Heart right ventricle (tissue), 16 donors: ENCODE data around the gene PRKAG2. TPM values are rescaled to one million over a fixed set of nuclear protein-coding genes. Genes with fewer than 3 reads are reported as not detected.

ENCODE experiments used
- ATAC-seq, 8 donors: fragments of 200-7000 bp; cut with Tn5 transposase; one replicate each; pipeline ENCODE4 v1.9.1; 2020; ENCODE audit warnings: mild to moderate bottlenecking in 8 of 8, moderate library complexity in 8 of 8, moderate number of reproducible peaks in 1 of 8
- DNase-seq, 2 donors: peaks; one replicate each; pipeline ENCODE4 v3.0.0-alpha.2; 2020
- H3K27ac ChIP-seq, 10 donors: fragments of 200-600 bp; sonication (generic) in 2 of 10; one replicate each; pipeline versions ENCODE4 v1.5.0 to v1.8.0; 2020 to 2022; ENCODE audit warnings: mild to moderate bottlenecking in 3 of 10
- H3K27me3 ChIP-seq, 7 donors: fragments of 200-600 bp; one replicate each; pipeline ENCODE4 v1.8.0; 2021 to 2022; ENCODE audit warnings: mild to moderate bottlenecking in 2 of 7
- H3K36me3 ChIP-seq, 9 donors: fragments of 200-600 bp; sonication (generic) in 1 of 9; one replicate each; pipeline versions ENCODE4 v1.5.0 to v1.8.0; 2020 to 2022; ENCODE audit warnings: mild to moderate bottlenecking in 2 of 9
- H3K4me1 ChIP-seq, 9 donors: fragments of 200-600 bp; sonication (generic) in 1 of 9; one replicate each; pipeline versions ENCODE4 v1.5.0 to v1.8.0; 2020 to 2022; ENCODE audit warnings: mild to moderate bottlenecking in 4 of 9
- H3K4me3 ChIP-seq, 10 donors: fragments of 200-600 bp; sonication (generic) in 2 of 10; one replicate each; pipeline versions ENCODE4 v1.5.0 to v1.8.0; 2020 to 2022; ENCODE audit warnings: mild to moderate bottlenecking in 7 of 10, moderate library complexity in 2 of 10
- H3K9me3 ChIP-seq, 11 donors: fragments of 200-600 bp in 10 of 11; sonication (generic) in 2 of 11; one replicate each; pipeline versions ENCODE4 v1.5.0 to v1.8.0; 2013 to 2022; ENCODE audit warnings: mild to moderate bottlenecking in 2 of 11, control low read depth in 1 of 11, moderate library complexity in 1 of 11
- CTCF ChIP-seq, 9 donors: fragments of 200-600 bp; sonication (generic) in 2 of 9; IDR thresholded peaks; one replicate each; pipeline versions ENCODE4 v1.5.0 to v1.8.0; 2021 to 2022; ENCODE audit warnings: antibody characterized with exemption in 9 of 9, mild to moderate bottlenecking in 5 of 9, moderate library complexity in 1 of 9
- WGBS, 2 donors: extraction: QIAGEN DNeasy Blood & Tissue Kit; methylation state at CpG; one replicate each; pipeline ENCODE4 v1.1.7; 2013; ENCODE audit warnings: inconsistent platforms in 1 of 2; 5-methylcytosine and 5-hydroxymethylcytosine counted together
- intact Hi-C, 10 donors: fragments of 100-400 bp; cut with DNase I; formaldehyde crosslinking; loops; one replicate each; pipeline versions ENCODE4 v1.11.1 to v1.14.2; 2022
- polyA plus RNA-seq, 2 donors: library from polyadenylated mRNA; stranded (reverse); fragments of 200-250 nt; gene quantifications; one replicate each; pipeline ENCODE4 v1.2.3, GENCODE V29; 2013
- total RNA-seq, 10 donors: library from RNA; stranded (reverse); fragmentation: NEBNext Ultra II Directional in 3 of 10; extraction: Animal tissue kit (Norgen Biotek cat#: 25700) in 3 of 10; gene quantifications; one replicate each; pipeline versions ENCODE4 v1.2.1 to v1.2.4, GENCODE V29; 2021 to 2023
- donor health status: Arrhythmogenic right ventricular cardiomyopathy.
- donor health status: ischemic (EF 13 %, LVEDD 7.1; RV severe dilation, severe dysfunction).
- donor health status: healthy with polysubstance abuse.
- donor health status: DM: no; HTN: yes; CAD: no.
- donor health status: DM: no; HTN: no; CAD: no.
- donor health status: ischemic (EF 25% LVEDD 6.9; RV normal size, moderate dysfunction).
- donor health status: ischemic (EF 25% LVEDD 5.7; RV mildly dilated, moderate dysfunction).
- donor health status: healthy.
- donor health status: DM: yes; HTN: yes; CAD: no.
- donor health status: Ischemic cardiomyopathy.
- donor health status: ischemic (EF 35%, LVEDD 5.7; RV mildly dilated, moderate dysfunction).
- donor health status: nonischemic (EF 11% LVEDD 7.7; RV severe dilation, severe dysfunction).
- donor health status: DM: yes; HTN: yes; CAD: no.
- donor health status: PGD.
- donor health status: ischemic (EF 29% LVEDD 5.4; RV normal size, mild dysfunction).
- donor health status: nonischemic (EF 23%, LVEDD 6.1; RV moderate dilation, normal function).

The PRKAG2 gene
- total and polyA plus RNA-seq, 12 donors = 52.4 to 156 (median 114) TPM

GRCh38 chr7:151779678-151780077 is 97.2 kb downstream of the PRKAG2 start:
- Histone ChIP-seq H3K9me3 (no peaks in the 10 kb centered on the region), H3K4me1 (peaks cover 0 to 12% (median 9%) of the 10 kb centered on the region in 9 donors), H3K27ac (no peak overlapping the region), H3K4me3 (no peak overlapping the region), H3K36me3 (peaks cover 0 to 8% (median 0%) of the 10 kb centered on the region in 9 donors), H3K27me3 (no peaks in the 10 kb centered on the region)
- WGBS, 2 donors = 77 to 83% methylated on average over 7 of the region's 7 CpGs
- DNase-seq = no peak
- intact Hi-C loops = loop anchor here in 8 of 10 donors (5.0 to 10.0 kb wide), 4 partner anchors 95 to 255 kb away; partner anchors contain the start of gene PRKAG2 (in 2 of the 8)
- no peak for ATAC-seq
- no peak for TF ChIP-seq CTCF (IDR thresholded peaks at IDR 0.05)

DNA sequence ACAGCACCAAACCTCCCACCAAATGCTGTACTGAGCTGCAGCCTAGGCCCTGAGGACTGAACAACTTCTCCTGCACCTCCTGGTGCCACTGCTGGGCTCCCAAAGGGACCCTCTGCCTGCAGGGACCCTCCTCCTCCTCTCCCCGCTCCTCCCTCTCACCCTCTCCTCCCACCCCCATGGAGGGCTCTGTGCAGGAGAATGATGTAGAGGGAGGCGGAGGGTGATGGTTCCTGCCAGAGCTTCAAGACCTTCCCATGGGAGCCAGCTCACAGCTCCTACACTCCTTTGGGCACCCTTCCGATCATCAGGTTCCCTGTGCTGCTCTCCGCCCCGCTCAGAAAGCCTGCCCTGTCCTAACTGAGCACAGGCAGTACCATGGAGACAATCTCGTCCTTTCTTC is 97.7 kb downstream of the PRKAG2 start:
- DNase-seq = no peak
- no peak for ATAC-seq

DNA sequence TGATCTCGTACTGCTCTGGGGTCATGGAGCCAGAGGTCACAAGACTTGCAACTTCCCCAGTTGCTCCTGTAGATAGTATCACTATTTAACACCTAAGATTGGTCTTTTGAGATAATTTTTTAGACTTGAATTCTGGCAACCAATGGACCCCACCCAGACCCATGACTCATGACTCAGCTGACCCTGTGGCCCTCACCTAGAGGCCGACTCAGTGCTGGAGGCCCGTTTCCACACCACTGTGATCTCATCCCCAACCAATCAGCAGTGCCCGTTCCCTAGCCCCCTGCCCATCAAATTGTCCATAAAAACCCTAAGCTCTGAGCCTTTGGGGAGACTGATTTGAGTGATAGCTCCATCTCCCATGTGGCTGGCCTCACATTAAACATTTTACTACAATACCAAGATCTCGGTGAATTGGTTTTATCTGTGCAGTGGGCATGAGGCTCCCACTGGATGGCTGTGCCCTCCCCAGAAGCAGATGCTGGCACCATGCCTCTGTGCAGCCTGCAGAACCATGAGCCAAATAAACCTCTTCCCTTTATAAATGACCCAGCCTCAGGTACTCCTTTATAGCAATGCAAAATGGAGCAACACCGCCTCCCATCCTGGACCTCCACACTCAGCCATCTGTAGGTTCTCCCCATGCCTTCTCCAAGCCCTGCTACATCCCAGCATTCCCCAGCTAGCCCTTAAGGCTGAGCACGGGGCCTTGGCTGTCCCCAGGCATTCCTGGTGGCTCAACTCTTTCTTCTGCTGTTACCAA is 98.8 kb downstream of the PRKAG2 start:
- no peaks in the 10 kb centered on the region for H3K9me3 ChIP-seq
- no peak overlapping the region for H3K4me3 ChIP-seq
- H3K27me3 ChIP-seq = no peaks in the 10 kb centered on the region
- H3K4me1 ChIP-seq = peaks cover 0 to 8% (median 6%) of the 10 kb centered on the region in 9 donors
- TF ChIP-seq CTCF (IDR thresholded peaks at IDR 0.05) = no peak
- H3K27ac ChIP-seq = no peak overlapping the region
- WGBS, 2 donors = 84 to 94% methylated on average over 7 of the region's 7 CpGs
- no peak for DNase-seq
- intact Hi-C loops = no loop called here
- no peak for ATAC-seq
- peaks cover 0 to 8% (median 0%) of the 10 kb centered on the region in 9 donors for H3K36me3 ChIP-seq

More for the DNA sequence above, 97.7 kb downstream of the PRKAG2 start:
- Histone ChIP-seq H3K4me3 (no peak overlapping the region), H3K36me3 (peaks cover 0 to 8% (median 0%) of the 10 kb centered on the region in 9 donors), H3K27ac (no peak overlapping the region), H3K9me3 (no peaks in the 10 kb centered on the region), H3K27me3 (no peaks in the 10 kb centered on the region), H3K4me1 (peaks cover 0 to 12% (median 9%) of the 10 kb centered on the region in 9 donors)
- intact Hi-C loops = no loop called here
- WGBS, 2 donors = 94 to 96% methylated on average over 6 of the region's 6 CpGs
- TF ChIP-seq CTCF (IDR thresholded peaks at IDR 0.05) = no peak

- intact Hi-C loops = no loop called here
- H3K36me3 ChIP-seq = peaks cover 0 to 8% (median 0%) of the 10 kb centered on the region in 9 donors
- H3K4me3 ChIP-seq = no peak overlapping the region
- no peak for TF ChIP-seq CTCF (IDR thresholded peaks at IDR 0.05)
- DNase-seq (no peak), ATAC-seq (no peak)
- no peak overlapping the region for H3K27ac ChIP-seq
- WGBS, 2 donors = 91 to 97% methylated on average over 5 of the region's 5 CpGs
- H3K4me1 ChIP-seq = peaks cover 0 to 2% (median under 1%) of the 10 kb centered on the region in 9 donors
- no peaks in the 10 kb centered on the region for H3K27me3 ChIP-seq
- no peaks in the 10 kb centered on the region for H3K9me3 ChIP-seq
These were observed 99.4 kb downstream of the PRKAG2 start for GRCh38 chr7:151777495-151777880.
